HG03066 (cell line): ENCODE measurements around the gene AP1G2.
"Not testable (repeated sequence)": the region's sequence is repeated elsewhere in the genome, so short reads cannot be mapped to it uniquely, and the experiment has no call there.

ENCODE experiments used
- ATAC-seq: cut with Tn5 transposase; IDR thresholded peaks from one replicate; pipeline ENCODE4 v1.9.1; 2021; ENCODE audit warnings: low read depth; ENCODE audit not compliant: unreplicated experiment

AP1G2 gene

DNA sequence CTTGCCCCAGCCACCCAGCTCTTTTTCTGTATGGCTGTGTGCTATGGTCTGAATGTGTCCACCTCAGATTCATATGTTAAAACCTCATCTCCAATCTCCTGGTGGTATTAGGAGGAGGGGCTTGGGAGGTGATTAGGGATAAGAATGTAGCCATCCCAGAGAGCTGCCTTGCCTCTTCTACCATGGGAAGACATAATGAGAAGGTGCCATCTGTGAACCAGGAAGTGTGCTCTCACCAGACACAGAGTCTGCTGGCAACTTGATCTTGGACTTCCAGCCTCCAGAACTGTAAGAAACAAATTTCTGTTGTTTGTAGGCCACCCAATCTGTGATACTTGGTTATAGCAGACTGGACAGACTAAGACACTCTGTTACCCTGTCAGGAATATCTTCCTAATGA, 33.8 kb upstream of the AP1G2 start:
- no peak for ATAC-seq

DNA sequence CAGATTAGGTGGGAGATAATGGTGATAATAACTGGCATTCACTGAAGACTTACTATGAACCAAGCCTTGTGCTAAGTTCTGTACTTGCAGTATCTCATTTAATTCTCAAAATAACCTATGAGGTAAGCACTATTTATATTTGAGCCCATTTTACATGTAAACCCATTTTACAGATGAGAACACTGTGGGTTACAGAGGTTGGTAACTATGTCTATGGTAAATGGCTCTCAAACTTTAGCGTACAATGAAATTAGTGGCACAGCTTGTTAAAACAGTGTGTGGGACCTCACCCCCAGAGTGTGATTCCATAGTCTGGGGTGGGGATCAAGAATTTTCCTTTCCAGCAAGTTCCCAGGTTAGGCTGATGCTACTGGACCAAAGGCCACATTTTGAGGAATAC, 33.2 kb upstream of the AP1G2 start:
- ATAC-seq = no peak

DNA sequence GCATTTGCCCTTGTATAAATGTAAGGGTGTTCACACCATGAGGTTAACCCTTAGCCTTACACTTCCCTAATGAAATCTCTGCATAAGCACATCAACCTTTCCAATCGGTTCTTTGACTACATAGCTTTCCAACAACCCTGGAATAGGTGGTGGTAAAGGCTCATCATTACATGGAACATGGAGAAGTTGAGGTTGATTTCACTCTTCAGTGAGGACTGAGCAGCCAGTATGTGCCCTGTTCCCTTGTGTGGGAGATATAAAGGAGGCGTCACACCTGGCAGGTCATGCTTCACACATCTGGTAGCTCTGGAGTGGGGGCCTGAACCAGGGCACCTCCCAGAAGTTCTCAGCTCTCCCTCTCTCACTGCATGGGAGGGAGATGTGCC, 32.7 kb upstream of the AP1G2 start:
- ATAC-seq = no peak

DNA sequence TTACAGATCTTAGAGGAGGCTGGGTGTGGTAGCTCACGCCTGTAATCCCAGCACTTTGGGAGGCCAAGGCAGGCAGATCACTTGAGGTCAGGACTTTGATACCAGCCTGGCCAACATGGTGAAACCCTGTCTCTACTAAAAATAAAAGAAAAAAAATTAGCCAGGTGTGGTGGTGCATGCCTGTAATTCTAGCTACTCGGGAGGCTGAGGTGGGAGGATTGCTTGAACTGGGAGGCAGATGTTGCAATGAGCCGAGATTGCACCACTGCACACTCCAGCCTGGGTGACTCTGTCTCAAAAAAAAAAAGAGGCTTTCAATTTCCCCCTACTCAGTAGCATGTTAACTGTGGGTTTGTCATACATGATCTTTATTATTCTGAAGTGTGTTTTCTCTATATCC, 26.6 kb upstream of the AP1G2 start:
- ATAC-seq = not testable (repeated sequence)

DNA sequence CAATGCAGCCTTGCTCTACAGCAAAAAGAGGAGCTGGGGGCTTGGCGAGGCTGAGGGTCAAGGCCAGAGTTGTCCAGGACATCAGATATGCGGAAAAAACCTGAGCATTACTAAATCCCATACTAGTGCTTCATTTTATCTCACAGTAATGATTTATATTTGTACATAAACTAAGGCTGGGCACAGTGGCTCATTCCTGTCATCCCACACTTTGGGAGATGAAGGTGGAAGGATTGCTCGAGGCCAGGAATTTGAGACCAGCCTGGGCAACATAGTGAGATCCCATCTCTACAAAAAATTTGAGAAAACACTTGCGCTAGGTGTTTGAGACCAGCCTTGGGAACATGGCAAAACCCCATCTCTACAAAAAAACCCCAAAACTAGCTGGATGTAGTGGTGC, 22.6 kb upstream of the AP1G2 start:
- no peak for ATAC-seq

DNA sequence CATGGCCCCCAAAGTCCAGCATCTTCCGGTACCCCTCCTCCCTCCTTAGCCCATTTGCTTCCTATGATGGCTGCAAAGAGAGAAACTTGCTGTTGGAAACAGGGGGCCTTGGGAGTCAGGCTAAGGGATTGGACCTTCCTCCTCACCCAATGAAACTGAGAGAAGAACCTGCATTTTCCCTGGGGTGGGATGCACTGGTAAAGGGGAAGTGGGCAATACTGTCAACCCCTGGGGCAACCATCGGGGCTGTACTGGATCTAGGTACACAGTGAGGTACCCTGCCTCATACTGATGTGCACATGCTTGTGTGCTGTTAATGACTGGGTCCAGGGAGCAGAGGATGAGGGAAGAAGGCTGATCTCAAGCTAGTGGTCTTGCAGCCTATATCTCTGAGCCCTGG, 22.0 kb upstream of the AP1G2 start:
- no peak for ATAC-seq

DNA sequence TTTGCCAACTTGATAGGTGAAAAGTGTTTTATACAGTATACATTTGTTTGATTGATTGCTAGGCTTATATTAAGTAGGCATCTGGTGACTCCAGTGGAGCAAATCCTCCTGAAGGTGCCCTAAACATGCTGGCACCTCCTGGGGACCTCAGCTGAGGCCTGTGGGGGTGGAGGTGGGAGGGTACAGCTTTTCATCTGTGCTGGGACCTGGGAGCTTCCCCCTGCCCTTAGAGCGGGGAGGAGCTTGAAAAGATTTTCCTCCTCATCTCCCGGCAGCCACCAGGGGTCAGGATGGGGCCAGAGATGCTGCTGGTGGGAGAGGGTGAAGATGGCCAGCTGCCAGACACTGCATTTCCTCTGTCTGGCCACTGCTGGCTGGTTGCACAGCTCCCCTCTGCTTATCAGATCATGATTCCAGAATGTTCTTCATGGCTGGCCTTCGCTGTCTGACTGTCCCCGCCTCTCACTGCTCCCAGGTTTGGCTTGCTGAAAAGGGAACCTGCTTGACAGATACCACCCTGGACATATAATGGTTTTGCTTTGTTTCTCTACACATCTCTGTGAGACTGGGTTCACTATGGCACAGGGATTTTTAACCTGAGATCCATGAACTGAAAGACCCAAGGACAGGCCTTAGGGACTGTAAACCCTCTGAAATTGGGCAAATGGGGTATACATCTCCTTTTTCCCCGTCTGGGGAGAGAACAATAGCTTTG, 21.4 kb upstream of the AP1G2 start:
- ATAC-seq = peak; percentile 96

DNA sequence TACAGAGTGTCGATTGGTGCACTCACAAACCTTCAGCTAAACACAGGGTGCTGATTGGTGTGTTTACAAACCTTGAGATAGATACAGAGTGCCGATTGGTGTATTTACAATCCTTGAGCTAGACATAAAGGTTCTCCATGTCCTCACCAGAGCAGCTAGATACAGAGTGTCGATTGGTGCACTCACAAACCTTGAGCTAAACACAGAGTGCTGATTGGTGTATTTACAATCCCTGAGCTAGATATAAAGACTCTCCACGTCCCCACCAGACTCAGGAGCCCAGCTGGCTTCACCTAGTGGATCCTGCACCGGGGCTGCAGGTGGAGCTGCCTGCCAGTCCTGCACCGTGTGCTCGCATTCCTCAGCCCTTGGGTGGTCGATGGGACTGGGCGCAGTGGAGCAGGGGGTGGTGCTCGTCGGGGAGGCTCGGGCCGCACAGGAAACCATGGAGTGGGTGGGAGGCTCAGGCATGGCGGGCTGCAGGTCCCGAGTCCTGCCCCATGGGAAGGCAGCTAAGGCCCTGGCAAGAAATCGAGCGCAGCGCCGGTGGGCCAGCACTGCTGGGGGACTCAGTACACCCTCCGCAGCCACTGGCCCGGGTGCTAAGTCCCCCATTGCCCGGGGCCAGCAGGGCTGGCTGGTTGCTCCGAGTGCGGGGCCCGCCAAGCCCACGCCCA, 17.1 kb upstream of the AP1G2 start:
- not testable (repeated sequence) for ATAC-seq

DNA sequence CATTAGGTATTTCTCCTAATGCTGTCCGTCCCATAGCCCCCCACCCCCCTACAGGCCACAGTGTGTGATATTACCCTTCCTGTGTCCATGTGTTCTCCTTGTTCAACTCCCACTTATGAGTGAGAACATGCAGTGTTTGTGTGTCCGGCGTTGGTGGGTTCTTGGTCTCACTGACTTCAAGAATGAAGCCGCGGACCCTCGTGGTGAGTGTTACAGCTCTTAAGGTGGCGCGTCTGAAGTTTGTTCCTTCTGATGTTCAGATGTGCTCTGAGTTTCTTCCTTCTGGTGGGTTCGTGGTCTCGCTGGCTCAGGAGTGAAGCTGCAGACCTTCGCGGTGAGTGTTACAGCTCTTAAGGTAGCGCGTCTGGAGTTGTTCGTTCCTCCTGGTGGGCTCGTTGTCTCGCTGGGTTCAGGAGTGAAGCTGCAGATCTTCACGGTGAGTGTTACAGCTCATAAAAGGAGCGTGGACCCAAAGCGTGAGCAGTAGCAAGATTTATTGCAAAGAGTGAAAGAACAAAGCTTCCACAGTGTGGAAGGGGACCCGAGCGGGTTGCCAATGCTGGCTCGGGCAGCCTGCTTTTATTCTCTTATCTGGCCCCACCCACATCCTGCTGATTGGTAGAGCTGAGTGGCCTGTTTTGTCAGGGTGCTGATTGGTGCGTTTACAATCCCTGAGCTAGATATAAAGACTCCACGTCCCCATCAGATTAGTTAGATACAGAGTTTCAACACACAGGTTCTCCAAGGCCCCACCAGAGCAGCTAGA, 16.4 kb upstream of the AP1G2 start:
- not testable (repeated sequence) for ATAC-seq

DNA sequence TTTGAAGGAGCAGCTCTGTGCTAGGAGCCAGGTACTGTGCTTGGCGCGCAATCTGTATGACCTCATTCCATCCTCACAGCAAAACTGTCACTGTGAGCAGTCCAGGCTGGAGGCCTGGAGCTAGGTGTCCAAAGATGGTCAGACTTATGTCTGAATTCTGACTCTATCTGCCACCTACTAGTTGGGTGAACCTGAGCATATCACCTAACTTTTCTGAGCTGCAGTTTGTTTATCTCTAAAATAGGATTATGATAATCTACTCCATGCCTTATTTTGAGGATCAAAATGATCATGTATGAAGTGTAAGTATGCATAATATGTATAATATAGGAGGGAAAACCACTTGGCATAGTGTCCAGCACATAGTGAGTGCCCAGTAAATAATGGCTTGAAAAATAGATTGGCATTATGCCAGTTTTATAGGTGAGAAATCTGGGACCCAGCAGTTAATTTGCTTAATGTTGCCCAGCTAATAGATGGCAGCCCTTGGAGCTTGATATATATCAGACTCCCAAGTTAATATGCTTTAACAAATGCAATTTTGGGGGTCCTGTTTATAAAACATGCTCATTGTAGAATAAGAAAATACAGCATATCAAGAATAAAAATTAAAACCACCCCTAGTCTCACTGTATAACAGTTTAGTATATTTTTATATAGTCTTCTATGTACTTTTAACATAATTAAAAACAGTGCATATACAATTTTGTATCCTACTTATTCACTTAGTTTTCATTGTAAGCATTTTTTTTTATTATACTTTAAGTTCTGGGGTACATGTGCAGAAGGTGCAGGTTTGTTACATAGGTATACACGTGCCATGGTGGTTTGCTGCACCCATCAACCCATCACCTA, 15.5 kb upstream of the AP1G2 start:
- no peak for ATAC-seq

DNA sequence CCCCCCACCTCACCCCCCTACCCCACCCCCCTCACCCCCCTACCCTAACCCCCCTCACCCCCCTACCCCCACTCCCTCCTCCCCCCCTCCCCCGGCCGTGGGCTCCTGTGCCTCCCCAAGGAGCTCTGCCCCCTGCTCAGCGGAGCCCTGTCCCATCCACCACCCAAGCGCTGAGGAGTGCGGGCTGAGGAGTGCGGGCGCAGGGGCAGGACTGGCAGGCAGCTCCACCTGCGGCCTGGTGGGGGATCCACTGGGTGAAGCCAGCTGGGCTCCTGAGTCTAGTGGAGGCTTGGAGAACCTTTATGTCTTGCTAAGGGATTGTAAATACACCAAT, 13.3 kb upstream of the AP1G2 start:
- ATAC-seq = no peak

DNA sequence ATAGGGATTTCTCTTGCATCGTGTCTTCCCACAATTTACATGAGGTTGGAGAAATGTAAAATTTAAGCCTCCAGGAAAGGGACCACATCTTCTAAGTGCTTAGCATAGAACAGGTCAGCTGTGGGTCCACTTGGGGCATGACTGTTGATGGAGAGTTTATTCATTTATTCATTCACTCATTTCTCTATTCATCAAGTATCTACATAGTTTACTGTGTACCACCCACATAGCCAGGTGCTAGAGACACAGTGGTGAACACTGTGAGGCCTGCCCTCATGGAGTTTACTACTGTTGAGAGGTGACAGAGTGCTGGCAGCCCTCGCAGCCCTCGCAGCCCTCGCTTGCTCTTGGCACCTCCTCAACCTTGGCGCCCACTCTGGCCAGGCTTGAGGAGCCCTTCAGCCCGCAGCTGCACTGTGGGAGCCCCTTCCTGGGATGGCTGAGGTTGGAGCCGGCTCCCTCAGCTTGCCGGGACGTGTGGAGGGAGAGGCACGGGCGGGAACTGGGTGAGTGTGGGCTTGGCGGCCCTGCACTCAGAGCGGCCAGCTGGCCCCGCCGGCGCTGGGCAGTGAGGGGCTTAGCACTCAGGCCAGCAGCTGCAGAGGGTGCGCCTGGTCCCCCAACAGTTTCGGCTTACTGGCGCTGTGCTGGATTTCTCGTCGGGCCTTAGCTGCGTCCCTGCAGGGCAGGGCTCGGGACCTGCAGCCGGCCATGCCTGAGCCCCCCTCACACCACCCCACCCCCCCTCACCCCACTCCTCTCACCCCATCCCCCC, 12.7 kb upstream of the AP1G2 start:
- no peak for ATAC-seq

DNA sequence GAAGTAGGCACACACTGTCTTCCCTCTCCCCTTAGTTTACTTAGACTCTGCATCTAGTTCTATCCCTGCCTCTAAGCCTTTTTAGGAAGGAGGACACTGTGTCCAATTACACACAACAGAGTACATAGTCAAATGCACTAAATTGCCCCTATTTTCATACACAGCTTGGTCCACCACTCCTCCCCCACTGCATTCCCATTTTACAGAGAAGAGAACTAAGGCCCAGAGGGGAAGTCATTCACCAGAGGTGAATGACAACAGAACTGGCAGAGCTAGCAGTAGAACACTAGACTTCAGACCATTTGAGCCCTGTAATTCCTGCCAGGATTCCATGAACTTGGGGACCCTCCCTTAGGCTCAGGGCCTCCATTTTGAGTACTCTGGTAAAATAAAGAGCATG, 12.1 kb upstream of the AP1G2 start:
- ATAC-seq = no peak

DNA sequence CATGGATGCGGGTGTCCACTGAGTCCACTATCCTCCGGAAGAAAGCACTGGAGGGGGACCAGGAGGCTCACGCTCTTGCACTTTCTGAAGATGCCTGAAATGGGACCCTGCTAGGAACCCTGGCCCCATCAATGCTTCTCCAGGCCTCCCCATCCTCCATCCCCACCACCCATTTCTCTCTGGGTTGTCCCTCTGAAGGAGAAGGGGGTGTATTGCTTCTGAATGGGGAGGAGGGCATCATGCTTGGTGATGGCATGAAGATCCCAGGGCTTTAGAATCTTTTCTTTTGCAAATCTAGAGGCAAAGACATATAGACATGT, 11.7 kb upstream of the AP1G2 start:
- ATAC-seq = no peak

DNA sequence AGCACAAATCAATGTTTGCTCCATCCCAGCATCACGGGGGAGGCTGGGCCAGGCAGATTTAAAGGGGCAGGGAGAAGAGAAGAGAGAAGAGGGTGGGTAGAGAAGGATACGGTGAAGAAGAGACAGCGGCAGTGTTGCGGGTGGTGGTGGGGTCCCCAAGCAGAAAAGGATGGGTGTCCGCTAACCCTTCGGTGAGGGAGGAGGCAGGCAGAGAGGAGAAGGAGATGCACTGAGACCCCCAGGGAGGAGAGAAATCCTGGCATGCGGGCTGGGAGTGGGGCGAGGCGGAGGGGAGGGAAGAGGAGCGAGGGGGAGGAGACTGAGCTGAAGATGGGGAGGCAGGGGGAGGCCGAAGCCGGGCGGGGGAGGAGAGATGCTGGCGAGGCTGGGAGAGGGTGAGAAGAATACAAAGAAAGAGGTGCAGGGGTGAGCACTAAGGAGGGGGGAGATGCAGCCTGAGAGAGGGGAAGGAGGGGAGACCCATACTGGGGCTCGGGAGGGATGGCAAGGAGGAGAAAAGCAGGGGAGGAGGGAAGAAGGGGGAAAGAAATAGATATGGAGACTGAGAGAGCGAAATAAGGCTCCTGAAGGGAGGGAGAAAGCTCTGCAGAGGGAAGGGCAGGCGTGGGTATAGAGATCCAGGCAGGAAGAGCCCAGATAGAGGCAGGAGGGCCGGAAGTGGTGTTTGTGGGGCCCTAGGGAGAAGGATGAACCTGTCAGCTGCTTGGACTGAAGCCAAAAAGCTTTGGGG, 11.1 kb upstream of the AP1G2 start, which contains the start of gene JPH4:
JPH4 (minus strand) TSS at position 231 of the 751 bp plus-strand sequence. CDS start 1,337 bp downstream, outside the sequence.
- ATAC-seq = no peak

DNA sequence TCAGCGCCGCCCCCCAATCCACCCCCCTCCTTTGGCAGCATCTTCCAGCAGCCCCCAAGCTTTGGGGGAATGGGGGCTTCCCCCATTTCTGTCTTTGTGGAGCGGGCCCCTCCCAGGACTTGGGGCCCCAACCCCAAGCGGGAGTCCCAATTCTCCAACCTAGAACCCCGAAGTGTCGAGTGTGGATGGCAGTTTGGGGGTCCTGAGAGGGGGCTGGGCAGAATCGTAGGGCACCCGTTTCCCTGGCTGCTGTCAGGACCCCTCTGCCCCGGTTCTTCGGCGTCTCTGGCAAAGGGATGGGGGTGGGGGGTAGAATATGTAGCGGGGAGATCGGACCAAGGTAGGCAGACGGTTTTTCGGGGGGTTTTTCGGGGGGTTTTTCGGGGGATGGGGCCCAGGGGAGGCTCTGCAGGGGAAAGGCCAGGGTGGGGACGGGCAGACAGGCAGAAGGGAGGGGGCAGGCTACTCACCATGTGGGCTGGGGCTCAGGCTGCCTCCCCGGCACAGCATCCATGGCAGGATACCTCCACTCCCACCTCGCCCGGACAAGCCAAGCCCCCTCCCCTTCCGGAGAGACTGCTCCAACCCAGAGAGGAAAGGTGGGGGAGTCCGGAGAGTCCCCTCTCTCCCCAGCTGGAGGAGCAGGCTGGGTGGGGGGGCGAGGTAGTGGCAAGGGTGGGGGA, 10.3 kb upstream of the AP1G2 start:
- ATAC-seq = no peak

DNA sequence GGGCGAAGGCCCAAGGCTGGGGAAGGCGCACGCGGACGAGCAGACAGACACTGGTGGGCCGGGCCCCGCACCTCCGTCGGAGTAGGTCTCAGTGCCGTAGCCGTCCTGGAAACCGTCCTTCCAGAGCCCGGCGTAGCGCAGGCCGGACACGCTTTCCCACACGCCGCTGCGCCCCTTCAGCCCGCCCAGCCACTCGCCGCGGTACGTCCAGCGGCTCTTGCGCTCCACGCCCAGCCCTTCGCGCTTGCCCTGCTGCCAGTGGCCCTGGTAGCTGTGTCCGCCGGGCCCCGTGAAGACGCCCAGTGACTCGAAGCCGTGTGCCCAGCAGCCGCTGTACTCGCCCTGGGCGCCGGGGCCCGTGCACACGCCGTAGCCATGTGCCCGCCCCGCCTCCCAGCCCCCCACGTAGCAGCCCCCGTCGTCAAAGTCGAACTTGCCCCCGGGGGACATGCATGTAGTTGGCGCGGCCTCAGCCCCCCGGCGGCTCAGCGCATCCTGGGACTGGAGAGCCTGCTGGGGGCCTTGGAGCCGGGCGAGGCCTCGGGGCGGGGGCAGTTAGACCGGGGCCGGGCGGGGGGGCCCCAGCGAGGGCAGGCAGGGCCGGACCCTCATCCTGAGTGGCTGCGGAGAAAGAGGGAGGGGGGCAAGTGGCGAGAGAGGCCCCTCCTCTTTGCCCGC, 9.6 kb upstream of the AP1G2 start:
- no peak for ATAC-seq

DNA sequence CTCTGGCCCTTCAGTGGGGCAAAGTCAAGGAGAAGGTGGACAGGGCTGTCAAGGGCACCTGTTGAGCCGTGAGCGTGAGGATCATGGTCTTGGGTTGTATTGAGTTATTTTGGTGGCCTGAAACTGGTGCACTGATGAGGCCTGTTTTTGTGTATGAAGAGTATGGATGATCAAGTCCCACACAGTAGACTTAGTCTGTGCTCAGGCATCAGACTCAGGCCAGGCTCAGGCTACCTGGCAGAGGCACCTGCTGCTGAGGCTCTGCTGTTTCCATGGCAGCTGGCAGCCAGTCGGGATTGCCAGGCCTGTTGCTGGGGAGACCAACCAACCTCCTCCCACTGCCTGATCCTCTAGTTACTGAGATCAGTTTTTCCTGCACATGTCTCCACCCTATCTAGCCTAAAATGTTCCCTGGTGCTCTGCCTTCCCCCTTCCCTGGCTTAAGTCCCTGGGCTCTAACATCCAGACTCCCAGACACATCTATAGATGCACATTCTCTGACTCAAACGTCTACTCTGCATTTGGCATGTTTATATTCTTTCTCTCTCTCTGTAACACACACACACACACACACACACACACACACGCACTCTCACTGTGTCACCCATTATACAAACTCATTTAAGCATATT, 5.9 kb upstream of the AP1G2 start:
- ATAC-seq = no peak
